ENCODE results near the gene GBP7. TPM values are rescaled to one million over a fixed set of nuclear protein-coding genes. Genes with fewer than 3 reads are reported as not detected.
A peak's percentile ranks its signal among the peaks of the same experiment; 100 is the strongest.
"Not testable (repeated sequence)": the region's sequence is repeated elsewhere in the genome, so short reads cannot be mapped to it uniquely, and the experiment has no call there.

Gene GBP7, protein sequence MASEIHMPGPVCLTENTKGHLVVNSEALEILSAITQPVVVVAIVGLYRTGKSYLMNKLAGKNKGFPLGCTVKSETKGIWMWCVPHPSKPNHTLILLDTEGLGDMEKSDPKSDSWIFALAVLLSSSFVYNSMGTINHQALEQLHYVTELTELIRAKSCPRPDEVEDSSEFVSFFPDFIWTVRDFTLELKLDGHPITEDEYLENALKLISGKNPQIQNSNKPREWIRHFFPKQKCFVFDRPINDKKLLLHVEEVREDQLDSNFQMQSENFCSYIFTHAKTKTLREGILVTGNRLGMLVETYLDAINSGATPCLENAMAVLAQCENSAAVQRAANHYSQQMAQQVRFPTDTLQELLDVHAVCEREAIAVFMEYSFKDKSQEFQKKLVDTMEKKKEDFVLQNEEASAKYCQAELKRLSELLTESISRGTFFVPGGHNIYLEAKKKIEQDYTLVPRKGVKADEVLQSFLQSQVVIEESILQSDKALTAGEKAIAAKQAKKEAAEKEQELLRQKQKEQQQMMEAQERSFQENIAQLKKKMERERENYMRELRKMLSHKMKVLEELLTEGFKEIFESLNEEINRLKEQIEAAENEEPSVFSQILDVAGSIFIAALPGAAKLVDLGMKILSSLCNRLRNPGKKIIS
- total RNA-seq: not detected
- long read RNA-seq: 0 reads

DNA sequence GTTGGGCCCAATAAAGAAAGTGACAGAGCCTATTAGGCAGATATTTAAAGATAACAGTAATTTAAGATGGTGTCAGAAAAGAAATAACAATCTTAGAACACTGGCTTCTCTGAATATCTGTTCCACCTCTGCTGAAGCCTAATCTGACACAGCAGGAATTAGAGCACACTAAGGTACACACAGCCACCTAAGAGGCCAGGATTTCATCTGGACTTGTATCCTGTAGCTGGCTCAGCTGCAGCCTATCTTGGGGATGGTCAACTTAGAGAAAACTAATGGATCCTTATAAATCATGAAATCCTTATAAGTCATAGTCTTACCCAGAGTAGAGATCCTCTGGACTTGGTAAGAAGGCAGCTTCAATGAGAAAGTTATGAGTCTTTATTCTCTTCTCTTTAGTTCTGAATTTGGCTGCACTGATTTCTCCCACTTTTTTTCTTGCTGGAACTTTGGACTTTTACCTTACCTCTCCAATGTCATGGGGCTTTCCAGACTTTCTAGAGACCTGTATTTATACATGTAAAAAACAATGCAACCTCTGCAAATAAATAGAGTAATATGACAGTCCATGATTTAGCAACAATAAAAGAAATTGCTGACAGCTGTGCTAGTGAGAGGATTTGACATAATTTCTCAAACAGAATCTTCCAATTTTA, at the start of gene GBP7:
Gene GBP7 (minus strand): TSS at position 403 of the 656 bp plus-strand sequence. CDS start 4,068 bp downstream, outside the sequence.
- DNase-seq (no peak), ATAC-seq (no peak)
- intact Hi-C loops (cut with micrococcal nuclease): no loop called here

DNA sequence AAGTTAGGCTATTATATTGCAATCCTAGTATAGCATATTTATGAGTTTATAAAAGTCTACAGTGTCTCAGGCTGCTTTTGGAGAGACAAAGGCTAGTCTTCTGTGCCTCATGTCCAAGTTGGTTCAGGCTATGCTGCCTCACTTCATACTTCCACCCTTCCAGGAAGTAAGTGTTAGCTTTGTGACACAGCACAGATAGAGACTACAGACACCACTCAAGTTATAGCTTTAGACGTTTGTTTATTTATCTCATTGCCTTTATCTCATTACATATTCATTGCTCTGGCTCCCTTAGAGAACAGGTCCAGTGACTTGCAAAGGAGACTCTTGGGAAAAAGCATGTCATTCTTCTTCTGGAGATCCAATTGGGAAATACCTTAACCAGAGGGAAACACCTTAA, 45.5 kb upstream of the GBP7 start:
- ATAC-seq (no peak), DNase-seq (no peak)
- intact Hi-C loops (cut with micrococcal nuclease): no loop called here

DNA sequence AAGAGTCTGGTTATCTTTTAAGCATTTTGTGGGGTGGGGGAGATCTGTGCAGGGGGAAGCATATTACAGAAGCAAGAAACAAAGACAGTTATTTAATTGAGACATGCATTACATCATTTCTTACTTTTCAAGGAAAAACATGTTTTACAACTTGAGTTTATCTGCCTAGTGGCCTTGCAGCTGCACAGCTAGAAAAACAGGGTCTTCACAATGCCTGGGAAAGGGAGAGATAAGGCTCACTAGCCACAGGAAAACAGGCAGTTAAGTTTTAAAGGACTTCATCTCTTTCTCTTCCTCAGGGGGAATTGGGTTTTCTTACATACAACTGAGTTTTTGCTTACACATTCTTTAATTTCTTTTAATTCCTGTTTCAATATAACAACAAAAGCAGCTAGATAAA, 44.0 kb upstream of the GBP7 start:
- ATAC-seq; intact Hi-C loops (cut with micrococcal nuclease); DNase-seq: not testable (repeated sequence)

DNA sequence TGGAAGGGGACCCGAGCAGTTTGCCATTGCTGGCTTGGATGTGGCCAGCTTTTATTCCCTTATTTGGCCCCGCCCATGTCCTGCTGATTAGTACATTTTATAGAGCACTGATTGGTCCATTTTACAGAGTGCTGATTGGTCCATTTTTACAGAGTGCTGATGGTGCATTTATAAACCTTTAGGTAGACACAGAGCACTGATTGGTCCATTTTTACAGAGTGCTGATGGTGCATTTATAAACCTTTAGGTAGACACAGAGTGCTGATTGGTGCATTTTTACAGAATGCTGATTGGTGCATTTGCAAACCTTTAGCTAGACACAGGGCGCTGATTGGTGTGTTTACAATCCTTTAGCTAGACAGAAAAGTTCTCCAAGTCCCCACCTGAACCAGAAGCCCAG, 43.1 kb upstream of the GBP7 start:
- ATAC-seq; DNase-seq; intact Hi-C loops (cut with micrococcal nuclease): not testable (repeated sequence)

DNA sequence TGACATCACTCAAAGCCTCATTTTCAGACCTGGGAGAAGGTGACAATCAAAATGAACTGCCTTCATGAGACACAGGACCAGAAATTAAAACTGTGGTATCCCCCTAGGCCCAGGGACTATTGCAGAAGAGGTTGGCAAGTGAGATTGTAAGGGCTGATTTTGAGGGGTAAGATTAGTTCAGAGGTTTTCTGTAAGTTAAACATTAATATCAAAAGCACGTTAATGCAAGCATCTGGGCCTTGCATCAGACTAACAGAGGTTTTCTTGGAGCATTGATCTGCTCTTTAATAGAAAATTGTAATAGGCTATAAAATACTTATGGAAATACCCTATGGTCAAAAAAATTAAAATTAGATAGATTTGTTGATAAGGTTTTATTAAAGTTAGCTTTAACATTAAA, 37.5 kb upstream of the GBP7 start:
- ATAC-seq: no peak
- intact Hi-C loops (cut with micrococcal nuclease): no loop called here

DNA sequence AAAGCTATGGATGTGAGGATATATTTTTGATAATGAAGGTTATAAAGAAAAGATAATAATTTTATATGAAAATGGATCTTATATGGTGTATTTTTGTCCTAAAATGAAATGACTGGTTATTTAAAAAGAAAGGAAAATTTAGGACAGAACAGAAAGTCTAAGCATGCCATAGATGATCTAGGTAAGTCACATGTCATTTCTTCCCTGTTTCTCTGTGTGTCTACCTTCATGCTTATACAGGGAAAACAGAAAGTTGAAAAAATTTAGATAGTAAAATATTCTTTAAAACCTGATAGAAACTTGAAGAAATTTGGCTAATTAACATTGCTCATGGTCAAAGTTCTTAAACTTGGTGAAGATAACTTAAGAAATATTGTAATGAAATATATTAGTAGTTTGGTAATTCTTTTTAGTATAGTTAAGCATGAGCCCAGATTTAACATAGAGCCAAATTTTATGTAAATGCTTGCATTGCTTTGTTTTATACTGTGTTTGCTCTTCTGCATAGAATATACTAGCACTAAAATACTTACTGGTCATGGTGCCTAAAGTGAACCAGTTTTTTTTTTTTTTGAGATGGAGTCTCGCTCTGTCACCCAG, 35.3 kb upstream of the GBP7 start:
- DNase-seq (no peak), ATAC-seq (no peak)
- intact Hi-C loops (cut with micrococcal nuclease): no loop called here

More for the DNA sequence above, 37.5 kb upstream of the GBP7 start:
- no peak for DNase-seq

DNA sequence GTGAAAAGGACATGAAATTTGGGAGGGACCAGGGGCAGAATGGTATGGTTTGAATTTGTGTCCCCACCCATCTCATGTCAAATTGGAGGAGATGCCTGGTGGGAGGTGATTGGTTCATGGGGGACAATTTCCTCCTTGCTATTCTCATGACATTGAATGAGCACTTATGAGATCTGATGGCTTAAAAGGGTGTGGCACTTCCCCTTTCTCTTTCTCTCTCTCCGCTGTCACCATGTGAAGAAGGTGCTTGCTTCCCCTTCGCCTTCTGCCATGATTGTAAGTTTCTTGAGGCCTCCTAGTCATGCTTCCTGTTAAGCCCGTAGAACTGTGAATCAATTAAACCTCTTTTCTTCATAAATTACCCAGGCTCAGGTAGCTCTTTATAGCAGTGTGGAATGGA, 30.6 kb upstream of the GBP7 start:
- no peak for ATAC-seq
- no peak for DNase-seq
- intact Hi-C loops (cut with micrococcal nuclease): loop anchor here (10.0 kb wide), 1 partner anchor 148 kb away; no protein-coding TSS in a partner anchor

DNA sequence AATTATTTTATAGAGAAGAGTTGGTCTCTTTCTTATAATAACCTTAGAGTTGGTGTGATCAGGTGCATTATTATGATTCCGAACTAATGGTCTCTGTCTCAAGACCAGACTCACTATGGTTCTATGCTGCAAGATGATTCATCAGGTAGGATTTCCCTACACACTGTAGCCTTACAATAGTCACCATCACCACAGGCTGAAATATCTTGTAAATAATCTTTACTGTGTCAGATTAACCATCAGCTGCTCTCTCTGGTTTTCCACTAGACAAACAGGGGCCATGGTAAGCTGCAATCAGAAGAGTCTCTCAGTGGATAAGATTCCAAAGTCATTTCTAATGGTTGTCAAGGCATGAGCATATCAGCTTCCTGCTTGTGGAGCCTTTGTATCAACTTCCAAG, 27.4 kb upstream of the GBP7 start:
- no peak for DNase-seq
- intact Hi-C loops (cut with micrococcal nuclease): loop anchor here (10.0 kb wide), 1 partner anchor 152 kb away; no protein-coding TSS in a partner anchor
- no peak for ATAC-seq

DNA sequence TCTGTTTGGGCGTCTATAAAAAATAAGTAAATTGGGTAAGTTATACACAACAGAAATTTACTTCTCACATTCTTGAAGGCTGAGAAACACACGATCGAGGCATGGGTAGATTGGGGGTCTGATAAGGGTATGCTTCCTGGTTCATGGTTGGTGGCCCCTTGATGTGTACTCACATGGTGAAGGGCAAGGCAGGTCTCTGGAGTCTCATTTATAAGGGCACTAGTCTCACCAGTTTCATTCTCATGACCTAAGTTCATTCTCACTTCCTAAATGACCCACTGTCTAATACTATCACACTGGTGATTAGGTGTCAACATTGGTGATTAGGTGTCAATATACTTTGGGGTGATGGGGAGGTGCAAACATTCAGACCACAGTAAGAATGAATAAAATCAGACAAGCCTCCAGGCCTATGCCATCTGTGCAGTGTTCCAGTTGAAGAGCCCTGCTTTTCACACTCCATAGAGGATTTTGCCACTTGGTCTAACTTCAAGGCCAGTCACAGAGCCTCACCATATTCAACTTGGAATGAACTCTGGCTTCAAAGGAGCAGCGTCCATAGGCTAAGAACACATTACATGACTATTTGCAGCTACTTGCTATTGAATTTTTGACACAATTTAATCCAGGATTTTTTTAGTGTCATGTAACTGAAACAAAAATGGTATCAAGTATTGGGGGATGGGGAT, 25.4 kb upstream of the GBP7 start:
- intact Hi-C loops (cut with micrococcal nuclease): loop anchor here (10.0 kb wide), 1 partner anchor 154 kb away; no protein-coding TSS in a partner anchor
- DNase-seq (no peak), ATAC-seq (no peak)

DNA sequence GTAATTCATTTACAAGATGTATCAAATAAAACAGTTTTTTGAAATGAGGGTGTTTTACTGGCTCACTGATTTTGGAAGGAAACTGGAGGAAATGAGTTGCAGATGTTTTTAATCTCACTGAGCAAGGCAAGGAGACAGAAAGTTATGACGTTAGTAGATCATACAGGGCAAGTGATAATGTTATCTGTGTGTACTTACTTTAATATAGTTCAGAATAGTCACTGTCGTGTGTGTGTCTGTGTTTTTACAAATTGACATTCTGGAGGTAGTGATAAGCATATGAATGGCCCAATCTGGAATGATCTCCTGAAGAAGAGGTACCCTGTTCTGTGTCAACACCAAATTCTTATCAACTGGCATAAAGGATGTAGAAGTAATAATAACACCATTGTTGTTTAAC, 24.9 kb upstream of the GBP7 start:
- ATAC-seq: peak; percentile 16
- no peak for DNase-seq
- intact Hi-C loops (cut with micrococcal nuclease): loop anchor here (10.0 kb wide), 1 partner anchor 154 kb away; no protein-coding TSS in a partner anchor

DNA sequence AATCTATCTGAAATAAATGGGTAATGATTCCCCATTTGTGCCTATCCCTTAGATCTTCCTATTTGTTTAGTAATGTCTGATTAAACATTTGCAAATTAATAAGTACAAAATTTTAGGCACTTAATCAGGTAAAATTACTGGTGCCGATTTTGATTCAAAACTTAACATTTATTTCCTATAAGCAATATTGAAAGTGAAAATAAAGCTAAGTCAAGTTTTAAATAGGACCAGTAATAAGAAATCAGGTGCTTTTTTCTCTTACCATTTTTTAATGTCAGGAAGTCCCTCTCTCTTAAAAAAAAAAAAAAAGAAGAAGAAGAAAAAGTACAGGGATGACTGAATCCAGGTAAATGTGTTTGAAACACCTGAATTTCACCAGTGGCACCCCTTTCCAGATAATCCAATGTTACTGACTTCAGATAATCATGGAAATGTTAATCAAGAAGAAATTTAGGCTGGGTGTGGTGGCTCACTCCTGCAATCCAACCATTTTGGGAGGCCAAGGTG, 23.8 kb upstream of the GBP7 start:
- intact Hi-C loops (cut with micrococcal nuclease): loop anchor here (10.0 kb wide), 1 partner anchor 155 kb away; no protein-coding TSS in a partner anchor

DNA sequence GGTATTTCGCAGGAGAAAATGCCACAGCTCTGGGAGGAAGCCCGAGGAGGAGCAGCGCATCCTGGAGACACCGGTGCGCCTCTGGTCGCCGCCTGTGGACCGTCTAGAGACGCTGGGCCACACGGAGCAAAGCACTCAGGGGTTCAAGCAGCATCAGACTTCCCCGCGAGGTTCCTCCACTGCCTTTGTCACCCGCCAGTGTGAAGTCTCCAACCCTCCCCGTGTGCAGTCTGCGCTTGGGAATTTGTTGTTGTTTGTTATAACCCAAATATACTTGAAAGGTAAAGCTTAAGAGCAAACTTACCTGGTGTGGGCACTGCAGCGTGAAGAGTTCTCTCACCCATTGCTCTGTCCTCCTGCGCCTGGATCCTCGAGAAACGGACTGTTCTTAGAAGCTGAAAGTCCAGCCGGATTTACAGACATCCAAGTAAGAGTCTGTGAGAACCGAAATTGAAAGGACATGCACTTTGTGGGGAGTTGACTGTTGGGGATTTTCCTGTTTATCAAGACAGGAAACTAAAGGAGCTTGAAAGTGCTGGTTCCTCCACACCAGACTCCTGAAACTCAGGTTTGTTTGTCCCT, 22.8 kb upstream of the GBP7 start, which contains the start of gene GBP4:
Gene GBP4 (minus strand): TSS at position 452 of the 582 bp plus-strand sequence. CDS start 108 bp downstream, at position 344.
- DNase-seq (peak; percentile 57), ATAC-seq (peak; percentile 85)
- intact Hi-C loops (cut with micrococcal nuclease): no loop called here

More for the DNA sequence above, 23.8 kb upstream of the GBP7 start:
- no peak for ATAC-seq
- no peak for DNase-seq

DNA sequence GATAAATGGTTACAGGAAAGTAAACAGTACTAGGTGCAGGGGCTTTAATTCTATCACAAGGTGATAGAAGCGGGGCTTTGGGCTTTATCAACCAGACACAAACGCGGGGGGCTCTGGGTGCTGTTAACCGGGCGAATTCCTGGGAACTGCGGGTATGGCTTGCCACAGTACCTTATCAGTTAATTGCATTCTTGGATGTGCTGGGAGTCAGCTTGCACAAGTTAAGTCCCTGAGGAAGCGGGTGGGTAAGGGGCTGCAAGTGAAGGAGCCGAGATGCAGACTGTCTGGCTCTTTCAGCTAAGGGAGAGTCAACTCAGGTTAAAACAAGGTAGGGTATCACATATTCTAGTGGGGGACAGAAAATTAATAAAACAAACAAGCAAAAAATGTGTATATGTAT, 22.3 kb upstream of the GBP7 start:
- peak; percentile 33 for ATAC-seq

DNA sequence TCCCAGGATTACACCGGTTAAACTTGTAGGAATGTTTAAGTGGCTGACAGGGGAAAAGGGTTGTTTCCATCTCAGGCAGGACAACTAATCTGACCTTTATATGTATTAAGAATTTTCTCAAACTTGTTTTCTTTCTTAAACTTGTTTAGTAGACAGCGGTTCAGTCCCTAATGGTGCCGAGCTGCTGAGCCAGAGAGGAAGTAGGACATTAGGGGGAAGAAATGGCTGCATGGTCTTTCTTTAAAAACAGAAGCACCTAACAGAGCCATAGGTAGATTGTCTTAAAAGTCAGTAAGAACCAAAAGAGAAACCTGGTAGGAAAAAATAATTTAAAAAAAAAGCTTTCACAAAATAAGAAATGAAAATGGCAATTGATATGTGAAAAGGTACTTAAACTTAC, 19.7 kb upstream of the GBP7 start:
- ATAC-seq (no peak), DNase-seq (no peak)
- intact Hi-C loops (cut with micrococcal nuclease): no loop called here

More for the DNA sequence above, 22.3 kb upstream of the GBP7 start:
- intact Hi-C loops (cut with micrococcal nuclease): no loop called here
- no peak for DNase-seq

DNA sequence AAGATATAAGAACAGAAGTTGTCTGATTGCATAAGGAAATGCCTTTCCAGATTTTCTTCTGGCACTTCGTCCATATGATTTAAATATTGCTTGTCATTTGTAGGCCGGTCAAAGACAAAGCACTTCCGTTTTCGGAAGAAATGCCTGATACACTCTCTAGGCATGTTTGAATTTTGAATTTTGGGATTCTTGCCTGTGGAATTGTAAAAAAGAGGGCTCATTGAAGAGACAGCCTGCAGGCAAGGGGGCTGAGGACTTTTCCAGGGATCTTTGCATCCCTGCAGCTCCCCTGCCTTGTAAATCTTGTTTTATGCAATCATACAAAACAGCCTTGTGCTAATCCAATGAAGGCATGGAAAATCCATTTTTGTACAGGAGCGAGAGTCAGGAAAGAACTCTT, 15.5 kb upstream of the GBP7 start:
- intact Hi-C loops (cut with micrococcal nuclease): no loop called here
- DNase-seq: no peak
- no peak for ATAC-seq

DNA sequence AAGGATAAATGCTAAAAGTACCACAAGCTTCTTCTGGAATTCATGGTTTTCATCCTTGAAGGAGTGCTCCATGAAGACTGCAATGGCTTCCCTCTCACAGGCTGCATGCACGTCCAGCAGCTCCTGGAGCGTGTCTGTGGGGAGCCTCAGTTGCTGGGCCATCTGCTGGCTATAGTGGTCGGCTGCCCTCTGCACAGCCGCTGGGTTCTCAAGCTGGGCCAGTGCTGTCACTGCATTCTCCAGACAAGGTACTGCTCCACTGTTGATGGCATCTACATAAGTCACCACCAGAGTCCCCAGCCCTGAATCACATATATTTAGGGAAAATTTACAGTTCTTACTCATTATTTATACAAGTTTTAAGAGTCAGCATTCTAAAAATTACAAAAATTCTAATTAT, 14.2 kb upstream of the GBP7 start:
- intact Hi-C loops (cut with micrococcal nuclease): no loop called here
- ATAC-seq (no peak), DNase-seq (no peak)

DNA sequence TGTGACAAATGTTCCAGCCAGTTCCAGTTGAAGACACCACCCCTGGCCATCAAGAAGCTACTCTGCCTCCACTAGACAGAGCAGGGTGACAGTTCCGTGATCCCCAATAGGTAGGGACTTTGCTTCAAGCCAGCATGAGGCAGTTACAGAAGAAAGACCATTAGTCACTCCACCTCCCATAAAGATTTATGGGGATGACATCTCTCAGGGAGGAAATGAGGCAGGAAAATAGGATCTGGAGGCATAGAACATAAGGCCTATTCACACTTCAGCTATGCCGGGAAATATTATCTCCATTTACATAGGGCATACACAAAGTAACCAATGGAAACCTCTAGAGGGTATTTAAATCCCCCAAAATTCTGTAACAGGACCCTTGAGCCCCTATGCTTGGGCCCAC, 3.5 kb upstream of the GBP7 start:
- DNase-seq: no peak
- ATAC-seq: no peak
- intact Hi-C loops (cut with micrococcal nuclease): no loop called here

DNA sequence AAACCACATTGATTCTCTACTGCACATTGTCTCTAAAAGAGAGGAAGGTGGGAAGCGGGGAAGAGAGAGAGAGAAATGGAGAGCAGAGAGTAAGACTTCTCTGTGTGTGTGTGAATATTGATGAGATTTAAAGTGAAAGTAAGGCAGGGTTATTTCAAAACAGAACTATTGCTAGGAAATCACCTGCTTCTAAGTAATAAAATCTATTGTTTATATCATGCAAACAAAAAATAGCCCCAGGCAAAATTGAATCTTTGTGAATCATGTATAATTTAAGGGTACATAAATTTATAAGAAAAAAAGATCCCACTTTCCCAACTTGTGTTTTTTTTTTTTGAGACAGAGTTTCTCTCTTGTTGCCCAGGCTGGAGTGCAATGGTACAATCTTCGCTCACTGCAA, 1.2 kb upstream of the GBP7 start:
- ATAC-seq (no peak), DNase-seq (no peak)
- intact Hi-C loops (cut with micrococcal nuclease): no loop called here

Measured in left ventricle myocardium superior (tissue), 1 donor.